VCaP (cell line): Measurements from ENCODE around the gene SLC4A5.

Experiments used
- H3K27ac ChIP-seq: fragments of 450-650 bp; 2 replicates; pipeline ENCODE4 v1.5.1; 2017
- TF ChIP-seq, protein P1 (sequence below): fragments of 450-650 bp; conservative IDR thresholded peaks from 2 replicates; pipeline ENCODE4 v1.5.1; 2017; ENCODE audit warnings: mild to moderate bottlenecking, moderate library complexity

The SLC4A5 gene, protein sequence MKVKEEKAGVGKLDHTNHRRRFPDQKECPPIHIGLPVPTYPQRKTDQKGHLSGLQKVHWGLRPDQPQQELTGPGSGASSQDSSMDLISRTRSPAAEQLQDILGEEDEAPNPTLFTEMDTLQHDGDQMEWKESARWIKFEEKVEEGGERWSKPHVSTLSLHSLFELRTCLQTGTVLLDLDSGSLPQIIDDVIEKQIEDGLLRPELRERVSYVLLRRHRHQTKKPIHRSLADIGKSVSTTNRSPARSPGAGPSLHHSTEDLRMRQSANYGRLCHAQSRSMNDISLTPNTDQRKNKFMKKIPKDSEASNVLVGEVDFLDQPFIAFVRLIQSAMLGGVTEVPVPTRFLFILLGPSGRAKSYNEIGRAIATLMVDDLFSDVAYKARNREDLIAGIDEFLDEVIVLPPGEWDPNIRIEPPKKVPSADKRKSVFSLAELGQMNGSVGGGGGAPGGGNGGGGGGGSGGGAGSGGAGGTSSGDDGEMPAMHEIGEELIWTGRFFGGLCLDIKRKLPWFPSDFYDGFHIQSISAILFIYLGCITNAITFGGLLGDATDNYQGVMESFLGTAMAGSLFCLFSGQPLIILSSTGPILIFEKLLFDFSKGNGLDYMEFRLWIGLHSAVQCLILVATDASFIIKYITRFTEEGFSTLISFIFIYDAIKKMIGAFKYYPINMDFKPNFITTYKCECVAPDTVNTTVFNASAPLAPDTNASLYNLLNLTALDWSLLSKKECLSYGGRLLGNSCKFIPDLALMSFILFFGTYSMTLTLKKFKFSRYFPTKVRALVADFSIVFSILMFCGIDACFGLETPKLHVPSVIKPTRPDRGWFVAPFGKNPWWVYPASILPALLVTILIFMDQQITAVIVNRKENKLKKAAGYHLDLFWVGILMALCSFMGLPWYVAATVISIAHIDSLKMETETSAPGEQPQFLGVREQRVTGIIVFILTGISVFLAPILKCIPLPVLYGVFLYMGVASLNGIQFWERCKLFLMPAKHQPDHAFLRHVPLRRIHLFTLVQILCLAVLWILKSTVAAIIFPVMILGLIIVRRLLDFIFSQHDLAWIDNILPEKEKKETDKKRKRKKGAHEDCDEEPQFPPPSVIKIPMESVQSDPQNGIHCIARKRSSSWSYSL

DNA sequence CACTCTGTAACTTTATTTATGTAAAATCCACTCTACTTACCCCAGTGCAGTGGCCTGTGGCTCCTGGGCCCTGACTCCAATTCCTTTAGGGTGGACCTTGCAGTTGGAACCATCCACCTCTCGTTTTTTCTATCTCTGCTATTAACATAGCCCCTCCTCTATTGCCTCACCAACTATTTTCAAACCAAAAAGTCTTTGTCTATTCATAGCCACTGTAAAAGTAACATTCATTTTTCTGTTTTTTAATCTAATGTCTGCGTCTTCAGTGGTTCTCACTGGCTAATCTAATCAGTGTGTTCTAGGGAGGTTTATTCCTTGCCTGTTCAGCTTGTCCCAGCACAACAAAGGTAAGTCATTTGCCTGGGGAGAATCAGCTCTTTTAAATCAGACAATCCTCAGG is at the start of gene SLC4A5:
Gene SLC4A5, minus strand, starts transcription at position 101 of the 400 bp plus-strand sequence. CDS start 28,393 bp downstream, outside the sequence.
- TF ChIP-seq, protein P1, sequence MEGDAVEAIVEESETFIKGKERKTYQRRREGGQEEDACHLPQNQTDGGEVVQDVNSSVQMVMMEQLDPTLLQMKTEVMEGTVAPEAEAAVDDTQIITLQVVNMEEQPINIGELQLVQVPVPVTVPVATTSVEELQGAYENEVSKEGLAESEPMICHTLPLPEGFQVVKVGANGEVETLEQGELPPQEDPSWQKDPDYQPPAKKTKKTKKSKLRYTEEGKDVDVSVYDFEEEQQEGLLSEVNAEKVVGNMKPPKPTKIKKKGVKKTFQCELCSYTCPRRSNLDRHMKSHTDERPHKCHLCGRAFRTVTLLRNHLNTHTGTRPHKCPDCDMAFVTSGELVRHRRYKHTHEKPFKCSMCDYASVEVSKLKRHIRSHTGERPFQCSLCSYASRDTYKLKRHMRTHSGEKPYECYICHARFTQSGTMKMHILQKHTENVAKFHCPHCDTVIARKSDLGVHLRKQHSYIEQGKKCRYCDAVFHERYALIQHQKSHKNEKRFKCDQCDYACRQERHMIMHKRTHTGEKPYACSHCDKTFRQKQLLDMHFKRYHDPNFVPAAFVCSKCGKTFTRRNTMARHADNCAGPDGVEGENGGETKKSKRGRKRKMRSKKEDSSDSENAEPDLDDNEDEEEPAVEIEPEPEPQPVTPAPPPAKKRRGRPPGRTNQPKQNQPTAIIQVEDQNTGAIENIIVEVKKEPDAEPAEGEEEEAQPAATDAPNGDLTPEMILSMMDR = no peak

DNA sequence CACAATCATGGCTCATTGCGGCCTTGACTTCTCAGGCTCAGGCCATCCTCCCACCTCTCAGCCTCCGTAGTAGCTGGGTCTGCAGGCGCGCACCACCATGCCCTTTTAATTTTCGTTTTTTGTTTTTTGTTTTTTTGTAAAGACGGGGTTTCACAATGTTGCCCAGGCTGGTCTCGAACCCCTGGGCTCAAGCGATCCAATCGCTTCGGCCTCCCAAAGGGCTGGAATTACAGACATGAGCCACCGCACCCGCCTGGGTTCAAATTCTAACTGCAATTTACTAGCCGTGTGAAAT is 49.2 kb upstream of the SLC4A5 start:
- H3K27ac ChIP-seq = peak overlapping the region; percentile 92; the same call in 1 of the 2 replicates
- TF ChIP-seq, protein P1 = no peak

More for the DNA sequence above, at the start of gene SLC4A5:
- H3K27ac ChIP-seq = no peak within 1 kb of the TSS

DNA sequence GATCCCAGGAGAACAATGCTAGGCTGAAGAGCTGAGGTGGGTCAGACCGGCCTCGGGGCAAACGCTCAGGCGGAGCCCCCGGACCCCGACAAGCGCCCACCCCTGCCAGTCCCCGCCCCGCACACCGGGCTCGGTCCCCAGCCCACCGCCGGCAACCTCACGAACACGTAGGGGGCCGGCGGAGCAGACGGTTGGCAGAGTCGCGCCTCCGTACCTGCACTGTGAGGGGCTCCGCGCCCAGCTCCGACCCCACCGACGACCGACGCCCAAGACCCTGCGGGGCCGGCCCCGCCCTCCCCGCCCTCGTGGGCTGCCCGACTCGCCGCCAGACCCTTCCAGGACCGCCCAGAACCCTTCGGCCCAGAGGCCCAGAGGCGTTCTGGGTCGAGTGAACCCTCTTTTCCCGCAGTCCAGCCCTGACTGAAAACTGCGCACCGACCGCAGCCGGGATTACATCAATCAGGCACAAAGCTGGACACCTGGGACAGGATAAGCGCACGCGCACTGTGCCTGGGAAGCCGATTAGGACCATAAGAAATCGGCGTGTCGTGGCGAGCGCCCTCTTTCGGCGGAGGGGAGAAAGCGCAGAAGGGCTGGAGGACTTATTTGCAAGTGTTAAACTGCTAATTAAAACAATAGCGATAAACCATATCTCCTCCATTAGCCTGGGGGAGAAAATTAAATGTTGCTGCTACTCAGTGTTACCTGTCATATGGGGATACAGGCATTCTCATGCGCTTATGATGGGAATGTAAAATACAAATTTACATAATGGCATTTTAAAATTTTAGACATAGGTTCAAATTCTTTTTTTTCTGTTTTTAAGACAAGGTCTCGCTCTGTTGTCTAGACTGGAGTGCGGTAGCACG is 48.6 kb upstream of the SLC4A5 start:
- peak overlapping the region; percentile 92 for H3K27ac ChIP-seq
- TF ChIP-seq, protein P1 = peak; percentile 97

DNA sequence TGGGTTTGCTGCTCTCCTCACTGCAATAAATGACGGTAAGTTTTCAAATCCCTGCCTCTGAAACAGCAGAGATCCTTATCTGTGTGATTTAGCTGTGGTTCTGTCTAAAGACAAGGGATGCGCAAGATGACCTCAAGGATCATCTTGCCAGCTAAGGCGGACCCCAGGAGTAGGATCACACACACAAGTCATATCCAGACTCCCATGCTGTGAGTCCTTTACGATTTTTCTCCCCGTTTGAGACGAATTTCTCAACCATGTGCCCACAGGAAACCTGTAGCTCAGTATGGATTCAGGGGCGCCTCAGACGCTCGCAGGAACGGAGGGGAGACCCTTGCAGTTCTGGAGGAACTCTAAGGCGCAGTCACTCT is 48.0 kb upstream of the SLC4A5 start:
- TF ChIP-seq, protein P1 = no peak
- peak overlapping the region; percentile 92 for H3K27ac ChIP-seq

DNA sequence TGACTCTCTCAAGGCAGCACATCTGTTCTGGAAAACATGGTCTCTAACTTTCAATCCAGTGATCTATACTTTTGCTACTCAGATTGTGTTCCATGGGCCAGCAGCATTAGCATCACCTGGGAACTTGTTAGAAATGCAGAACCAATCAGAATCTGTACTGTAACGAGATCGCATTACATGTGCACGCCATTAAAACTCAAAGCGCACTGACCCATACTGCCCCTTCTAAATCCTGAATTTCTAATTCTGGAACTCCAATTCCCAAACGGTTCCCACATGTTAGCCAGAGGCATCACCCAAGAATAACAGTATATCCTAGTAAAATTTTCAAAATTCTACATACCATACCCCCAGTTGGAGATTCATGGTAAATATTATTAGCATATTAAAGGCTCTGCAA is 47.4 kb upstream of the SLC4A5 start:
- H3K27ac ChIP-seq = peak overlapping the region; percentile 92
- TF ChIP-seq, protein P1 = no peak

DNA sequence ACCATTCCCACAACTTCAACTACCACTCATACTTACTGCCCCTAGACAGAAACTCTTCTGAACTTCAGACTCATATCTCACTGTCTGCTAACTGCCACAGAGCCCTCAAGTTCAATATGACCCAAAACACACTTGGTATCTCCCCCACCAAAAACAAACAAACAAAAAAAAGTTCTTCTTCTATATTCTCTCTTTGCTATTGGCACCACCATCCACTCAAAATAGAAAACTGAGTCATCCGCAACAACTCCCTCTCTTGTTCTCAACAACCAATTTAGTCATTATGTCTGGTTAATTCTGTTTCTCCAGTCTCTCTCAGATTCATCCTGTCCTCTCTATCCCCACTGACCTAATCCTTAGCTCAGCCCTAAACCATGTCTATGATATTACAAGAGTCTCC is 44.1 kb upstream of the SLC4A5 start:
- TF ChIP-seq, protein P1 = no peak
- no peak overlapping the region for H3K27ac ChIP-seq
